Amygdala (tissue), 56 donors: ENCODE results near the gene SMDT1.
"Not testable (repeated sequence)": the region's sequence is repeated elsewhere in the genome, so short reads cannot be mapped to it uniquely, and the experiment has no call there.

Source experiments
- DNase-seq, 56 donors: peaks; one replicate each; lab custom pipeline; 2025; lab: John Stamatoyannopoulos, UW

The SMDT1 gene

GRCh38 chr22:42069801-42070516, 9.5 kb upstream of the SMDT1 start:
- DNase-seq: peak in 5 of 56 donors; percentile 28 to 49 (median 41)

- DNase-seq: peak; percentile 23 to 96 (median 87)
Measured at GRCh38 chr22:42070517-42071422, 8.7 kb upstream of the SMDT1 start, which contains the start of gene NAGA. TSS of gene NAGA (minus strand) at chr22:42070812. CDS start at chr22:42070297, 515 bp downstream.

GRCh38 chr22:42071508-42071907, 8.0 kb upstream of the SMDT1 start:
- not testable (repeated sequence) for DNase-seq

- no peak for DNase-seq
Measured at GRCh38 chr22:42072606-42073330, 6.7 kb upstream of the SMDT1 start.

GRCh38 chr22:42073621-42074041, 5.9 kb upstream of the SMDT1 start:
- DNase-seq: no peak

- peak in 4 of 56 donors; percentile 15 to 48 (median 32) for DNase-seq
Measured at GRCh38 chr22:42074132-42074811, 5.2 kb upstream of the SMDT1 start, which contains the start of gene PHETA2. TSS of gene PHETA2 (plus strand) at chr22:42074248. CDS start at chr22:42077294, 3,046 bp downstream.

- DNase-seq: no peak
Measured at GRCh38 chr22:42074846-42075676, 4.4 kb upstream of the SMDT1 start.

- DNase-seq: no peak
Measured at GRCh38 chr22:42076764-42077485, 2.6 kb upstream of the SMDT1 start.

- DNase-seq: no peak
Measured at GRCh38 chr22:42077486-42078125, 1.9 kb upstream of the SMDT1 start.

- peak in 11 of 56 donors; percentile 40 to 74 (median 54) for DNase-seq
Measured at GRCh38 chr22:42078469-42079318, 806 bp upstream of the SMDT1 start.

- peak in 23 of 56 donors; percentile 10 to 55 (median 35) for DNase-seq
Measured at GRCh38 chr22:42080287-42080686, 787 bp downstream of the SMDT1 start.

GRCh38 chr22:42083119-42083518, 3.6 kb downstream of the SMDT1 start:
- DNase-seq: no peak

- no peak for DNase-seq
Measured at GRCh38 chr22:42084874-42085273, 5.4 kb downstream of the SMDT1 start.

GRCh38 chr22:42086051-42086450, 6.6 kb downstream of the SMDT1 start:
- DNase-seq: no peak

- DNase-seq: peak; percentile 73 to 100 (median 99)
Measured at GRCh38 chr22:42090596-42091454, 11.3 kb downstream of the SMDT1 start, which contains the start of gene NDUFA6. TSS of gene NDUFA6 (minus strand) at chr22:42090772. CDS start at chr22:42090744, 28 bp downstream.

GRCh38 chr22:42091455-42091782, 11.9 kb downstream of the SMDT1 start:
- no peak for DNase-seq
